Right renal pelvis (tissue), 4 donors: ENCODE results near the gene USH1C. TPM values are rescaled to one million over a fixed set of nuclear protein-coding genes. Genes with fewer than 3 reads are reported as not detected.

ENCODE experiments used
- DNase-seq, 4 donors: peaks; one replicate each; pipeline ENCODE4 v3.0.0-alpha.2; 2013; ENCODE audit warnings: low read depth in 4 of 4, low spot score in 3 of 4, missing footprints in 1 of 4
- polyA plus RNA-seq, 4 donors: library from polyadenylated mRNA; unstranded; fragments of 120-200 nt; gene quantifications; one replicate each; pipeline ENCODE4 v1.2.1, GENCODE V29; 2013; ENCODE audit not compliant: insufficient read length in 4 of 4

Gene USH1C
- polyA plus RNA-seq, 4 donors = 56.0 to 68.1 (median 65.4) TPM

- no peak for DNase-seq
These were observed 33.6 kb downstream of the USH1C start for GRCh38 chr11:17510507-17511206.

DNA sequence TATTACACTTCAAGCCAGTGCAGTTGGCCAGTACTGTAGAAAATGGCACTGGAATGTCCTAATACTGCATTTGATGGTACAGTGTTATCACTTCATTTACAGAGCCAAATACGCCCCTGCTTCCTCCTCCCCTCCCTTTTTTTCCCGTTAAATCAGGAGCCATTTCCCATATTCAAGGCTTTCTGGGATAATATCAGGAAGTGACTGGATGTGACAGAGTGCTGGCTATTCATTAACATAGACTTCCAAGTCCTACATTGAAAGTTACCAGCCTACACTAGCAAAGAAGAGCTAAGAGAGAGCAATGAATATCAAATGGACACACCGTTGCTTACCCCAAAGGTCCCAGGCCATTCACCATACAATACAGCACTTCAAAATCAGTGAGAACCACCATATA lies 35.4 kb downstream of the USH1C start:
- no peak for DNase-seq

DNA sequence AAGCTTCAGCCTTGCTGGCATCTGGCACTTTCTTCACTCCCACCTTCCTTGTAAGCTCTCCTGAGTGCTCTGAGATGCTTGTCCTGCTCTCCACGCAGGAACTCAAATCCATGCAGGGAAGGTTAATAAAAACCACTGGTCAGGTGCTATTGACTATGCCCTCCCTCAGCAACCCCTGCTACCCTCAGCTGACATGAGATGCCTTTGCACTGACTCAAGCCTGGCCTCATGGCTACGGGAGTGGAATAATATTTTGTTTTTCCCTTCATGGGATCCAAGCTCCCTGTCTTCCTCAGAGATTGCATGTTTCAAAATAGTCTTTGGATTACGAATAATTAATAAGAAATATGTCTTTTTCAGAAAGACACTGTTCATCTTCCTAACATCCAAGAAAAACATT lies 35.9 kb downstream of the USH1C start:
- no peak for DNase-seq

- DNase-seq = no peak
These were observed 36.4 kb downstream of the USH1C start for GRCh38 chr11:17507773-17508172.

DNA sequence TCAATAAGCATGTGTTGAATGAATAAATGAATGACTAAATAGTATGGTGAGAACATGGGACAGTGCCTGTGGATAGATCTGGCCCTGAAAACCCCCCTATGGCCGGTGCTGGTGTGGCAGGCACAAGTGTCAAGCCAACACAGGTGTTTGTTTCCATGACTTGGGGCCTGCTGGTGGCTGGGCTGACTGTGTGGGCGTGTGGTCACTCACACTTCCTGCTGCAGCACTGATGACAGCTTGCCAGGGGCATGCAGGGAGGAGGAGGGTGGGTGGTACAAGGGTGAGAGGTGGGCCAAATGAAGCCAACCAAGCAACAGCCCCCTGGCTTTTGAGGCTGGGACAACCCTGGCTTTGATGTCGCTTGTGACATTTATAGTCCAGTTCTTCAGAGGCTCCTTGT lies 37.3 kb downstream of the USH1C start:
- no peak for DNase-seq

- DNase-seq = no peak
These were observed 37.9 kb downstream of the USH1C start for GRCh38 chr11:17506314-17506713.

DNA sequence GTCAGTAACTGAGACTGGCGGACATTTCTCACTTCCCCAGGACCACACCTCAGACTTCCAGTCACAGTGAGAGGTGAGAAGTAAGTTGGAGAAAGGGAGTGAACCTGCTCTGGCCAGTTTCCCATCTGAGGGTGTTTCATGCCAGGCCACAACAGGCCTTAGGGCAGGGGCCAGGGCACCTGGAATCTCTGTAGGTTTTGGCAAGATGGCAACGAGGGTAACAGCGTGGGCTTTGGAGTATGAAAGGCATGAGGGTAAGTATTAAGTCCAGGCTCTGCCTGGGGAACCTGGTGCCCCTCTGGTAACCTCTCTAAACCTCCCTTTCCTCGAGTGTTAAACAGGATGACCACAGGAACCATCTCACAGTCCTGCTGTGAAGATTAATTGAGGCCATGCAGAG lies 39.1 kb downstream of the USH1C start:
- DNase-seq = no peak

DNA sequence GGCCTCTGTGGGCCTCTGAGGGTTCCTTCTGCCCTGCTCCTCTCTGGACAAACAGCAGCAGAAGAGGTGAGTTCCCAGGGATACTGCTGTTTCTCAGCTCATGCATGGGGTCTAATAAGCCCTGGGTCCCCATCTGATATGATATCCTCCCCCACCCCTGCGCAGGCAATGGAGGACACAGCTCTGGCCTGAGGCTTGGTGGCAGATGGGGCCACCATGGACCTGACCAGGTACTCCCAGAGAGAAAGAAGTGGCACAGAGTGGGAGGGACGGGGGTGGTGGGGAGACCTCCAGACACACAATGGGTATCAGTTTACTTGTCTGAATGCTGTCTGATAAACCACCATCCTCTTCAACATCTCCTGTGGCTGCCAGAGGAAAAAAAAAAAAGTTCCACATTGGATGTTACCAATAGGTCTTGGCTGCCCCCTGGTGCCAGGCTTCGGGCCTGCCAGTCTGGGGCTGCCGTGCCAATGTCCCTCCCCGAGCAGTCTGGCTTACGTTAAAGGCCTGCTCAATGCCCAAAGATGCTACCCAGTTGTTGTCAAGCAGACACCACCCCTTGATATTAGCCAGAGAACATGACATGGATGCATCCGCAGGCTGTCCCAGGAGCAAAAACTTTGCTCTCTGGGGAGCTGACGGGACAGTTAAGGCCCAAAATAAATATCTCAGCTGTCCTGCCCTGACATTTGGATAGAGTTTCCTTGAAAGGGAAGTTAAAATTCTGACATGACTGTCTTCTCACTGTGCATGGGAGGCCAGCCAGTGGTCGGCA lies 39.7 kb downstream of the USH1C start:
- DNase-seq = peak in 3 of 4 donors; percentile 24 to 49 (median 43)

GRCh38 chr11:17502630-17503029 lies 41.6 kb downstream of the USH1C start:
- no peak for DNase-seq

DNA sequence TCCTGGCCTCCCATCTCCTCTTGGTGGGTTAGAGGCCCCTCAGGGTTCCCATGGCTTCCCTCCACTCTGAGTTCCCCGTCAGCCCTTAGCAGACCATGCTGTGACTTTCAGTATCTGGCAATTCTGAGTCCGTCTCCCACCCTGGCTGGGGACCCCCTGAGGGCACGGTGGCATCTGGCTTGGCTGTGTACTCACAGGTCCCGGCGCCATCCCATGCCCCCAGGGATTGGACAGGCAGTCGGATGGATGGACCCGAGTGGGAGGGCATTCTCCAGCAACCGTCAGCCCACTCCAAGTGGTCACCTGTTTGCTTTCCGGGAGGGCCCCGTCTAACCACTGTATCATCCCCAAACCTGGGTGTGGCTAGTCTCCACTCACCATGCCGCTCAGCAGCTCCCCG lies 43.5 kb downstream of the USH1C start:
- no peak for DNase-seq

- DNase-seq = no peak
These were observed 45.7 kb downstream of the USH1C start for GRCh38 chr11:17498475-17498874.

GRCh38 chr11:17498058-17498457 lies 46.2 kb downstream of the USH1C start:
- DNase-seq = no peak

DNA sequence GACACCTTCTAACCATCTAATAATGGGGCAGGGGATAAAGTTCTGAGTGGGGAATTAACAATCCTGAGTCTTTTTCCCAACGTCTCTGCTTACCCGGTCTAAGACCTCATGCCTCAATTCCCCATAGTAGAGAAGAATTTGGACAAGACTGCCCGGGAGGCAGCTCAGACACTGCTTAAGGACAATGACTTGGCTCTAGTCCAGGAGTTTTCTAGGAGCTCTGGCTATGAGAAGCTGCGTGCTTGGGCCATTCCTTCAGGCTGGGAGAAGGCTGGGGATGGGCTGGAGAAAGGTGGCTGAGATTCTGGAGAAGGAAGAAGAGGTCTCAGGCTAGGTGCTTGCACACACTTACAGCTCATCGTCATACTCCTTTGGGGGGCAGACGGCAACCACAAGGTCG lies 47.8 kb downstream of the USH1C start:
- no peak for DNase-seq

DNA sequence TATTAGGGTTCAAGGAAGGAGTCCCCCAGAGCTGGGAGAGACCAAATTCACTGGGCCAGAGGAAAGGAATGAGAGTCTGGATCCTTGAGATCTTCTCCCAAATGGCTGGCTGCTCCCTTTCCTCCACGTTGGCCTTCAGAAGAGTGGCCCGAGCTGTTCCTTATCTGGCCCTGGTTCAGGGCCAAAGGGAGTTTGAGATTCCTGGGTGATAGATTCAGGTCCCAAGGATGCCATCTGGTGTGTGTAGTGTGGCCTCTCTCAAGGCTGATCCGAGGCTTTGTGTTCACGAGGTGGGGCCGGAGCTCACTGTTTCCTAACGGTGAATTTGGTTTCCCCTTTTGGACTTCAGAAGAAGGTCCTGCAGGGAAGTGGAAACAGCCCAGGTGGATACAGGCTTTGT lies 50.2 kb downstream of the USH1C start:
- no peak for DNase-seq

DNA sequence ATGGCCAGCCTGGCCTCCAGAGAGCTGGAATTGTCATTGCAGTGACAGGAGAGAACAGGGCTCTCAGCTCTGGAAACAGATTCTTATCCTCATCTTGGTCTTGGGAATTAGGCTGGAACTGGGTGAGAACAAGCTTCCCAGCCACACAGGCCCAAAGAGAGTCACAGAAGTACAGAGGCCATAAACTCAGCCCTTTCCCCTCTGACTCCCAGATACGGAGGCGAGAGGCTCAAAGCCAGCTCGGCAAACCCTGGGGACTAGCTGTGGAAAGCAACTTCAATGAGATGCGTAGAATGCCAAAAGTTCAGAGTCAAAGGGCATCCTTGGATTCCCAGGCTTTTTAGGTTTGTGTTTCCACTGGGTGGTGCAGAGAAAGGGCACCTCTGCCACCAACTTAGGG lies 53.3 kb downstream of the USH1C start:
- no peak for DNase-seq

DNA sequence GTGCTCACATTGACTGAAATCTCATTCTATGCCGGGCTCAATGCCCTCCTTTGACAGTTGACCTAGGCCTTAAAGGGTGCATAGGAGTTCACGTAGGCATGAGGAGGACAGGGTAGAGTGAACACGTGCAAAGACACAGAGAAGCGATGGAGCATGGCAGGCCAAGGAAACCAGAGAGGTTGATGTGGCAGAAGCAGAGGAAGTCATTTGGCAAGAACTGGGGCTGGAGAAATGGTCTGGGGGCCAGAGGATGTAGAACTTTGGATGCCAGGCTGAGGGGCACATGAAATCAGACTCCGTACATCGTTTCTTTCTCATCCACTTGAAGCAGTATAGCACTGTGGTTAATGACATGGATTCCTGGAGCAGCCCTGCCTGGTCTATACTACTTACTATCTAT lies 54.0 kb downstream of the USH1C start:
- DNase-seq = no peak

- DNase-seq = no peak
These were observed 54.5 kb downstream of the USH1C start for GRCh38 chr11:17489751-17490150.

- no peak for DNase-seq
These were observed 55.7 kb downstream of the USH1C start for GRCh38 chr11:17488563-17488962.

GRCh38 chr11:17486646-17487045 lies 57.6 kb downstream of the USH1C start:
- no peak for DNase-seq

DNA sequence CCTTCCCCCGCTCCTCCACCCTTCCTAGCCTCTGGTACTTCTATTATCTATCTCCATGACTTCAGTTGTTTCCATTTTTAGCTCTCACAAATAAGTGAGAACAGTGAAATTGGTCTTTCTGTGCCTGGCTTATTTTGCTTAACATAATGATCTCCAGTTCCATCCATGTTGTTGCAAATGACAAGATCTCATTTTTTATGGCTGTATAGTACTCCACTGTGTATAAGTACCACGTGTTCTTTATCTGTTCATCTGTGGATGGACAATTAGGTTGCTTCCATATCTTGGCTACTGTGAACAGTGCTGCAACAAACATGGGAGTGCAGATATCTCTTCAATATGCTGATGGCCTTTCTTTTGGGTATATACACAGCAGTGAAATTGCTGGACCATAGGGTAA lies 60.7 kb downstream of the USH1C start:
- DNase-seq = no peak

GRCh38 chr11:17481905-17482304 lies 62.3 kb downstream of the USH1C start:
- no peak for DNase-seq
